Mesodermal cell (in vitro differentiated cells): ENCODE results near the gene UBE2L3.
"Not testable (repeated sequence)": the region's sequence is repeated elsewhere in the genome, so short reads cannot be mapped to it uniquely, and the experiment has no call there.

Source experiments
- H3K27ac ChIP-seq: 2 replicates; pipeline ENCODE4 v1.7.0; 2013; ENCODE audit warnings: mild to moderate bottlenecking, low read depth, low read length, moderate library complexity; ENCODE audit not compliant: severe bottlenecking
- H3K36me3 ChIP-seq: 2 replicates; pipeline ENCODE4 v1.7.1; 2013; ENCODE audit warnings: mild to moderate bottlenecking, low read length, moderate library complexity; ENCODE audit not compliant: control insufficient read depth, insufficient read depth
- H3K4me1 ChIP-seq: one replicate; pipeline ENCODE4 v1.7.1; 2013; ENCODE audit warnings: mild to moderate bottlenecking, low read length; ENCODE audit not compliant: insufficient read depth, control insufficient read depth, poor library complexity, severe bottlenecking
- H3K4me3 ChIP-seq: 2 replicates; pipeline ENCODE4 v1.7.0; 2013; ENCODE audit warnings: low read length, control low read depth, mild to moderate bottlenecking; ENCODE audit not compliant: insufficient read depth, poor library complexity, severe bottlenecking; ENCODE audit errors: extremely low read depth
- H3K9me3 ChIP-seq: 2 replicates; pipeline ENCODE4 v1.7.1; 2013; ENCODE audit warnings: mild to moderate bottlenecking, low read length, moderate library complexity; ENCODE audit not compliant: control insufficient read depth
- WGBS, 2 experiments: methylation state at CpG; one replicate each; pipeline ENCODE4 v1.1.5; 2013; ENCODE audit warnings: missing lambda C conversion rate in 2 of 2; ENCODE audit not compliant: insufficient coverage in 2 of 2; 5-methylcytosine and 5-hydroxymethylcytosine counted together

The UBE2L3 gene

GRCh38 chr22:21590809-21591641, 23.5 kb downstream of the UBE2L3 start:
- H3K27ac ChIP-seq, result no peak overlapping the region
- 95 to 98% methylated on average over 6 to 7 of the region's 9 CpGs for WGBS, 2 experiments
- H3K36me3 ChIP-seq, result peaks cover 59% of the 10 kb centered on the region
- H3K9me3 ChIP-seq, result no peaks in the 10 kb centered on the region
- no peak overlapping the region for H3K4me3 ChIP-seq
- H3K4me1 ChIP-seq, result no peaks in the 10 kb centered on the region

DNA sequence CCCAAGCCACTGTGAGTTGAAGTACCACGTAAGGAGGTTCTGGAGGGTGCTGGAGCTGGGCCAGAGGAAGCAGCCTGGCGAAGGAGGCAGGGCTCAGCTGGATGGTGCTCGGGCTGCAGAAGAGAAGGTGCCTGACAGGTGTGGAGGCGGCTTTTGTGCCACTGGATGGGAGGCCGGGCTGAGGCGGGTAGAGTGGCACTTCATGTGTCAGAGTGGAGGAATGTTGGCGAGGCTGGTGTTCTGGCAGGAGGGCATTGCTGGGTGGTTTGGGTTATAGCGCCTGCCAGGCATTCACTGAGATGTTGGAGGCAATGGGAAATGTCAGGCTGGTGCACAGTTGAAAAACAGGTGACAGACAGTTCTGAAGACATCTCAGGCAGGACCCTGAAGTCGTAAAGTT, 24.2 kb downstream of the UBE2L3 start:
- Histone ChIP-seq H3K36me3 (peaks cover 64% of the 10 kb centered on the region), H3K4me3 (no peak overlapping the region), H3K4me1 (no peaks in the 10 kb centered on the region), H3K27ac (no peak overlapping the region), H3K9me3 (no peaks in the 10 kb centered on the region)
- WGBS, 2 experiments, result 93 to 96% methylated on average over 8 of the region's 9 CpGs

DNA sequence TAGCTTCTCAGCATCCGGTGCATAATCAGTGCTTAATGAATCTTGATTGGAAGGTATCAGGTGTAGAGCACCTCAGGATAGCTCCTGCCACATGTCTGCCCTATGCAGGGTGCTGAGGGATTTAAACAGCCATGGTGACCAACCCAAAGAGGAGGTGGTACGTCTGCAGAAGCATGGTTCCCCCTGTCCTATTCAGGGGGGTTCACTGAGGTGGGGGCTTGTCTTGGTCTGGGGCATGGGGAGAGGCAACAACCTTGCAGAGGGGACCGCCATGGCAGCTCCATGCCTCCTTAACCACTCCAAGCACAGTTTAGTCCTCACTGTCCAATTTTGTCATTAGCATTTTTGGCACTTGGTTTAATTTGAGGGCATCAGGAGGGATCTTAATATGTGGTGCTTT, 24.9 kb downstream of the UBE2L3 start:
- no peaks in the 10 kb centered on the region for H3K4me1 ChIP-seq
- no peaks in the 10 kb centered on the region for H3K9me3 ChIP-seq
- H3K36me3 ChIP-seq, result peaks cover 71% of the 10 kb centered on the region
- H3K27ac ChIP-seq, result no peak overlapping the region
- no peak overlapping the region for H3K4me3 ChIP-seq
- WGBS, 2 experiments, result 89 to 95% methylated on average over 1 to 2 of the region's 3 CpGs

DNA sequence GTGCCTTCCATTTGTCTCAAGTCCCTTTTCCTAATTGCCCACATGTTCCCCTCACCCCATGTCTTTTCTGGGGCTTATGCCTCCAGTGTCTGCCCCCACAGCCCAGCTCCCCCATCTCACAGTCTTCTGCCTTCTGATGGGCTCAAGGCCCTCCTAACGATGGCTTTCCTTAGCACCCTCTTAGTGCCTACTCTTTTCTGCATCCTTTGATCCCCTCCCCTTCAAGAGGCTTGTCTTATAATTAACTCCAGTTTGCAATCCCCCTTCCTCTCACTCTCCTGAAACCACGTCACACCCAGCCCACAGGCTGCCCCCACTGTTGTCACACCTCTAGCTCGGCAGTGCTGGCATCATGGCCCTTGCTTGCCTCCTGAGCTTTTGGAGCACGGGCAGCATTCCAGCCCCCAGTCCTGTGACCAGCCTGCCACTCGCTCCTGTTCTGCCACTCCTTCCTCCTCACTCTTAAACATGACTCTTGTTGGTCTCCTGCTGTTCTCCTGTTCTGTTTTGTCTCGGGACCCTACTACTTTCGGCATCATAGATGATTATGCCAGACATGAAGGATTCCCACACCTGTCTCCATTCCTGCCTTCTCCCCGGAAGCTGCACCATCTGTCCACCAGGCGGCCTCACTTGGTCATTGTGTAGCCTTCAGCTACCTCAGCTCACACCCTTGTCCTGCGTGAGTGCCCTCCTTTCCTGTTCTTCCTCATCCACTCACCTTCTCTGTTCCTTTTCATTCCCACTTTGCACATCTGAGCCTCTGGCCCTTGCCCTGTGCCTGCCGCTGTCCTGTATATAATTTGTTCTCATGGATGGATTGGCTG, 26.1 kb downstream of the UBE2L3 start:
- WGBS, 2 experiments, result 91 to 94% methylated on average over 9 to 11 of the region's 11 CpGs
- no peaks in the 10 kb centered on the region for H3K9me3 ChIP-seq
- no peak overlapping the region for H3K27ac ChIP-seq
- H3K4me1 ChIP-seq, result no peaks in the 10 kb centered on the region
- H3K36me3 ChIP-seq, result peaks cover 68% of the 10 kb centered on the region
- H3K4me3 ChIP-seq, result no peak overlapping the region

GRCh38 chr22:21594865-21595452, 27.4 kb downstream of the UBE2L3 start:
- 95 to 100% methylated on average over 1 to 3 of the region's 5 CpGs for WGBS, 2 experiments
- no peak overlapping the region for H3K27ac ChIP-seq
- no peaks in the 10 kb centered on the region for H3K4me1 ChIP-seq
- peaks cover 76% of the 10 kb centered on the region for H3K36me3 ChIP-seq
- H3K9me3 ChIP-seq, result no peaks in the 10 kb centered on the region
- H3K4me3 ChIP-seq, result no peak overlapping the region

- H3K4me3 ChIP-seq, H3K27ac ChIP-seq, H3K4me1 ChIP-seq, H3K9me3 ChIP-seq: not testable (repeated sequence)
- H3K36me3 ChIP-seq, result peaks cover 79% of the 10 kb centered on the region
- WGBS, 2 experiments, result 91 to 98% methylated on average over 6 to 7 of the region's 13 CpGs
These were observed 29.0 kb downstream of the UBE2L3 start for GRCh38 chr22:21596356-21597135.

GRCh38 chr22:21598302-21598701, 30.8 kb downstream of the UBE2L3 start:
- no CpG with 5 or more reads among the region's 3 CpGs for WGBS, 2 experiments
- Histone ChIP-seq H3K27ac (no peak overlapping the region), H3K36me3 (peaks cover 73% of the 10 kb centered on the region), H3K9me3 (no peaks in the 10 kb centered on the region), H3K4me3 (no peak overlapping the region), H3K4me1 (no peaks in the 10 kb centered on the region)

DNA sequence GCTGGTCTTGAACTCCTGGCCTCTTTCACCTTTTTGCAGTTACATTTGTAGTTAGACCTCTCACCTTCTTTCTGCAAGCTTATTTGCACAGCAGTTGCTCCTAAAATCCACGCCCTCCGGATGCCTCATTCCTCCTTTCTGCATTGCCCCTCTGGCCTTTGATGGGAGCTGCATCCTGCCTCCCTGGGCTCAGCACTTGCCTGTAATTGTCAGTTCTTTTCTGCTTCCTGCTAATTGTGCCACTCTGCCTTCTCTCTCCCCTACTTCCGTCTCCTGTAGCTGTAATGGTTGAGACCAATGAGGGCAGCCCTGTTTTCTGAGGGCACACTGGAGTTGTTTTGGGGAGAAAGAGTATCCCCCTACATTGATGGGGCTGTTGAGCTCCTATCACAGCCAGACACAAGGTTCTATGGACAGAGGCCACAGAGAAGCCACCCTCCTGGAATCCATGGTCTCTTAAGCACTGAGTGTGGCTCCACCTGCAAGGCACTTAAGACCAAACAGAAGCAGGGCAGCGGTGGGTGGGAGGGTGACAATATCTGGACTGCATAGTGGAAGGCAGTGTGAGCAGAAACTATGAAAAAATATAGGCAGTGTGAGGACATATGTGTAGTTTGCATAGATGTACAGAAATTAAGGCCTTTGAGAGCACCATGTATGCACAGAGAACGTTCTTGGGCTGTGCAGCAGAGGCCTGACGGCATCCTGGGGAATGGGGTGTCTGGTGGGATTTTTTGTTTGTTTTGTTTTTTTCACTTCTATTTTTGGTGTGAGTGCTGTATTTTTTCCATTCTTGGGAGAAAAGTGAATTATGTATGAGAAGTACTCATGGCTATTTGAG, 31.8 kb downstream of the UBE2L3 start:
- no peak overlapping the region for H3K27ac ChIP-seq
- no peak overlapping the region for H3K4me3 ChIP-seq
- peaks cover 67% of the 10 kb centered on the region for H3K36me3 ChIP-seq
- H3K9me3 ChIP-seq, result no peaks in the 10 kb centered on the region
- 84 to 88% methylated on average over 5 of the region's 6 CpGs for WGBS, 2 experiments
- no peaks in the 10 kb centered on the region for H3K4me1 ChIP-seq

DNA sequence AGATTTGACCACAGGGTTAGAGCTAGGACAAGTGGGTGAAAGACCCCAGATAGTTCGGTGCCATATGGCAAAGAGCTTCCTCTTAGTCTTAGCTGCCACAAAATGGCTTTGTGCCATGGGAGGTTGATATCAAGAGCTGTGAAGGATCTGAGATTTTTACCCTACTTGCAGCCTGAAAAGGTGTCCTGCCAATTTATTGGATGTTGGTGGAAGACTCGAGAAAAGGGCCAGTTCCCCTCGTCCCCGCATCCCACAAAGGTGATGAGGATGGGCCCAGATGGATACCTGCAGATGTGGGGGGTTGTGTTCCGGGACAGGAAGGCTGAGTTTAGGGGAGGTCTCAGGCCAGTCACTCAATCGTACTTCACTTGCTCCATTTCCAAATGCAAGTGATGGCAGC, 35.1 kb downstream of the UBE2L3 start:
- 94 to 97% methylated on average over 6 of the region's 6 CpGs for WGBS, 2 experiments
- Histone ChIP-seq H3K27ac (no peak overlapping the region), H3K4me1 (no peaks in the 10 kb centered on the region), H3K9me3 (no peaks in the 10 kb centered on the region), H3K36me3 (peaks cover 58% of the 10 kb centered on the region), H3K4me3 (no peak overlapping the region)
